Measurements from ENCODE around the gene CENPU. TPM values are rescaled to one million over a fixed set of nuclear protein-coding genes. Genes with fewer than 3 reads are reported as not detected.

Gene CENPU
- total RNA-seq, 4 donors from 2014 or later: 5.4 to 29.8 (median 9.4) TPM

GRCh38 chr4:184649026-184649970, 84.6 kb downstream of the CENPU start, which contains the start of the genes CASP3 and PRIMPOL:
TSS of gene CASP3 (minus strand) at chr4:184649447. CDS start at chr4:184638453, 10,994 bp downstream.
TSS of gene PRIMPOL (plus strand) at chr4:184649738. CDS start at chr4:184657141, 7,403 bp downstream.
- peaks cover 41% of the 10 kb centered on the region for H3K4me1 ChIP-seq
- TF ChIP-seq CTCF (IDR thresholded peaks at IDR 0.05): peak in 1 of 2 donors; percentile 41
- no peak for TF ChIP-seq EP300 (IDR thresholded peaks at IDR 0.05)
- TF ChIP-seq POLR2AphosphoS5 (IDR thresholded peaks at IDR 0.05): peak in 2 of 3 donors; percentile 43 to 90
- peak; percentile 46 to 76 for TF ChIP-seq POLR2A (IDR thresholded peaks at IDR 0.05)

GRCh38 chr4:184648313-184649025, 85.4 kb downstream of the CENPU start:
- Histone ChIP-seq H3K27ac (peak overlapping the region; percentile 96), H3K4me1 (peaks cover 45% of the 10 kb centered on the region), H3K4me3 (peak overlapping the region; percentile 99), H3K27me3 (no peaks in the 10 kb centered on the region), H3K36me3 (peaks cover 8% of the 10 kb centered on the region), H3K9me3 (no peaks in the 10 kb centered on the region)
- DNase-seq (ENCODE audit: low spot score in 2 of 2): peak; percentile 87
- peak in 1 of 3 donors; percentile 55 for TF ChIP-seq POLR2AphosphoS5 (IDR thresholded peaks at IDR 0.05)
- no peak for TF ChIP-seq EP300 (IDR thresholded peaks at IDR 0.05)
- TF ChIP-seq CTCF (IDR thresholded peaks at IDR 0.05): no peak
- WGBS: 1% methylated on average over 45 of the region's 52 CpGs

More at GRCh38 chr4:184649026-184649970, 84.6 kb downstream of the CENPU start, which contains the start of the genes CASP3 and PRIMPOL:
- Histone ChIP-seq H3K27me3 (no peaks in the 10 kb centered on the region), H3K27ac (peak within 1 kb of the TSS; percentile 96), H3K4me3 (peak within 1 kb of the TSS; percentile 99), H3K9me3 (no peaks in the 10 kb centered on the region), H3K36me3 (peaks cover 12% of the 10 kb centered on the region)
- DNase-seq (ENCODE audit: low spot score in 2 of 2): peak; percentile 98
- WGBS: 0% methylated on average over 36 of the region's 90 CpGs

- TF ChIP-seq CTCF (IDR thresholded peaks at IDR 0.05) (no peak), POLR2A (IDR thresholded peaks at IDR 0.05) (no peak), POLR2AphosphoS5 (IDR thresholded peaks at IDR 0.05) (no peak), EP300 (IDR thresholded peaks at IDR 0.05) (no peak)
- Histone ChIP-seq H3K9me3 (no peaks in the 10 kb centered on the region), H3K4me1 (peaks cover 45% of the 10 kb centered on the region), H3K36me3 (peaks cover 8% of the 10 kb centered on the region), H3K27me3 (no peaks in the 10 kb centered on the region), H3K27ac (peak overlapping the region; percentile 96), H3K4me3 (peak overlapping the region; percentile 99)
- WGBS: 8% methylated on average over 6 of the region's 6 CpGs
- DNase-seq (ENCODE audit: low spot score in 2 of 2): no peak
These were observed 85.9 kb downstream of the CENPU start for GRCh38 chr4:184648054-184648312.

GRCh38 chr4:184647266-184648053, 86.4 kb downstream of the CENPU start:
- 50% methylated on average over 7 of the region's 7 CpGs for WGBS
- Histone ChIP-seq H3K4me1 (peaks cover 45% of the 10 kb centered on the region), H3K9me3 (no peaks in the 10 kb centered on the region), H3K27me3 (no peaks in the 10 kb centered on the region), H3K27ac (peak overlapping the region; percentile 96), H3K4me3 (peak overlapping the region; percentile 99), H3K36me3 (peaks cover 8% of the 10 kb centered on the region)
- DNase-seq (ENCODE audit: low spot score in 2 of 2): no peak
- TF ChIP-seq POLR2AphosphoS5 (IDR thresholded peaks at IDR 0.05): no peak
- no peak for TF ChIP-seq POLR2A (IDR thresholded peaks at IDR 0.05)
- TF ChIP-seq EP300 (IDR thresholded peaks at IDR 0.05): no peak
- no peak for TF ChIP-seq CTCF (IDR thresholded peaks at IDR 0.05)

All from suprapubic skin (tissue), 4 donors.